GM10847 (cell line): ENCODE data around the gene NONO.

Source experiments
- POLR2A ChIP-seq: IDR thresholded peaks from 2 replicates; pipeline ENCODE4 v1.6.1; 2011; ENCODE audit not compliant: insufficient read length; ENCODE audit errors: extremely low read depth

NONO gene

DNA sequence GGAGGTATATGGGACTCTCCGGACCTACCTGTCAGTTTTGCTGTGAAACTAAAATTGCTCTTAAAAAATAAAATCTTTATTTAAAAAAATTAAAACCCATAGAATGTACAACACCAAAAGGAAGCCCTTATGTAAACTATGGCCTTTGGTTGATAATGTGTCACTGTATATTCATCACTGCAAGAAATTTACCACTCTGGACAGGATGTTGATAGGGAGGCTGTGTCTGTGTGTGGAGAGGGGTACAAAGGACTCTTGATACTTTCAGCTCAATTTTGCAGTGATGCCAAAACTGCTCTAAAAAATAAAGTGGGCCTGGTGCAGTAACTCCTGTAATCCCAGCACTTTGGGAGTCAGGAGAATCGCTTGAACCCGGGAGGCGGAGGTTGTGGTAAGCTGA, 26.6 kb upstream of the NONO start:
- no peak for TF ChIP-seq POLR2A

GRCh38 chrX:71269801-71270395, 13.5 kb upstream of the NONO start:
- TF ChIP-seq POLR2A, result no peak

DNA sequence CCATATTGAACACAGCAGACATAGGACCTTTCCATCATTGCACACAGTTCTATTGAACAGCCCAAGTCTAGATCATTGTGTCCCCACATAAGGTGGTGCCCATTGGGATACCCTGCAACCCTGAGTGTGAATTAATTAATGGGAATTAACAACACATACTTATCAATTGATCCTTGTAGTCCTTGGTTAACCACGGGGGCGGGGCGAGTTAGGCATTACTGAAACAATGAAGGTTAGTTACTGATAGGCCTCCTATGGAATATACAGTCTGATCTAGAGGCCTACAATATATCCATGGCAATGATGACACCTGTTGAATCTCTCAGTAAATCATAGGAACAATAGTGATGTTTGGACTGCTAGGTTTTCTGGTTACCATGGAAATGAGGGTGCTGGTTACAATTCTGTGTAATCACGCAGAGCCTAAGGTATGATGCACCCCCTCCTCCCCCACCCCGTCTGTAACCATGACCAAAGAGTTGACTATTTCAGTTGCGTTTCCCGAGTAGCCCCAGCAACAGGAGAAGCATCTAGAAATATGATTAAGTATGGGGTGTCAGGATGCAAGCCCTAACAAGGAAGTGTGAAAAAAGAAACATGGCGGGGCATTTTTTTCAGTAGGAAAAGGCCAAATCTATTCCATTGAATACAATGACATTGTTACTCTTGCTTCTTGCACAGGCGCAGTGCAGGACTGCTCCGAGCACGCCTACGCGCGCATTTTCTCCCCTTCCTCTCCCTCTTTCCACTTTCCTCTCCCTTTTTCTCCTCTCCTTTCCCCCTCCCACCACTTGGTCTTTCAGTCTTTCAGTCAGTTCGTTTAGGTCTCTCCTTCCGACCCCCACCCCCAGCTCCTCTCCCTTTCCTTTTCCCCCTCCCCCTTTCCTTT, 677 bp upstream of the NONO start:
- TF ChIP-seq POLR2A, result no peak

DNA sequence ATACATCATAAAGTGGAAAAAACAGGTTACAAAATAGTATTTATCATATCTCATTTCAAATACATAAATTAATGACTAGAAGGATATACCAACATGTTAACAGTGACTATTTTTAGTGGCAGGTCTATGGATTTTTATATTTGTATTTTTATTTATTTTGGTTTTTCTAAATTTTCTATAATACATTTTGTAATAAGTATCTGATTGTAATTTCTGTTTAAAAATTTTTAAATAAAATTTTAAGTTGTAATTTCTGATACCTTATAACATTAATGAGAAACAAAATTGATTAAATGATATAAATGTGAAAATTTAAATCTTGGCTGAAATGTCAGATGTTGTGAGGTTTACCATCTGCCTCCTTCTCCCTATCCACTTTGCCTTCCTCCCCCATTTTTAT, 2.5 kb downstream of the NONO start:
- no peak for TF ChIP-seq POLR2A

DNA sequence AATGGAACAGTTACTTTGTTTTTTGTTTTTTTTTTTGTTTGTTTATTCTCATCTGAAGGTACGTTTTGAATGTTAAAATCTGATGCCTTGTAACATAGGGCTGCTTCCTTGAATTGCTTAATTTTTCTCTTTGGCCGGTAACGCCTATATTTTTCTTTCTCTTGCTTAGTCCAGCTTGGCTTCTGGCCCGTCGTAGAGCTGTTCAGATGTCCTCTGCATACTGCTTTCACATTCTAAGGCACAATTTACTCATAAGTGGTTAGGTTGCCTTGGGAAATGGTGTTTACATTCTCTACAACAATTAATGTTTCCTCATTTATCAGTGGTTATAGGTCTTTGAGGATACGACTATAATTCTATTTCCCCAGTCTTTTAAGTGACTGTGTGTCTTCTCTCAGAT, 7.9 kb downstream of the NONO start:
- TF ChIP-seq POLR2A, result no peak

DNA sequence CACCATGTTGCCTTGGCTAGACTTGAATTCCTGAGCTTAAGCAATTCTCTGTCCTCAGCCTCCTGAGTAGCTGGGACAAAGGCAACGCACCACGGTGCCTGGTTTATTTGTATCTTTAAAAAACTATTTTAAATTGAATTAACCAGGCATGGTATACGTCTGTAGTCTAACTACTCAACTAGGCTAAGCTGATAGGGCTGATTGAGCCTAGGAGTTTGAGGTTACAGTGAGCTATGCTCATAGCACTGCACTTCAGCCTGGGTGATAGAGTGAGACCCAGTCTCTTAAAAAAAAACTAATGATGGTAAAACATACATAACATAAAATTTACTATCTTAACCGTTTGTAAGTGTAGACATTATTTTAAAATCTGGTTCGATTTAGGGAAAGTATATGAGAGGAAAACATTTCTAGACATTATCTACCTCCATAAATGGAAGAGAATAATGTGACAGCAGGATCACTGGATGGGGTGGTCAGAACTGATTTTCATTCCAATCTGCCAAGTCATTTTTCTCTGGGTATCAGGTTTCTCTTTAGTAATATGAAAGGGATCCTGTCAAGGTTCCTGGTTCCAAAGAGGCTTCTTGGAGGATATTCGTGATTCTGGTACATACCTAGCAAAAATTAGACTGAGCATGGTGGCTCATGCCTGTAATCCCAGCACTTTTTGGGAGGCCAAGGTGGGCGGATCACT, 9.4 kb downstream of the NONO start:
- TF ChIP-seq POLR2A, result no peak

GRCh38 chrX:71296806-71297205, 13.4 kb downstream of the NONO start:
- no peak for TF ChIP-seq POLR2A

DNA sequence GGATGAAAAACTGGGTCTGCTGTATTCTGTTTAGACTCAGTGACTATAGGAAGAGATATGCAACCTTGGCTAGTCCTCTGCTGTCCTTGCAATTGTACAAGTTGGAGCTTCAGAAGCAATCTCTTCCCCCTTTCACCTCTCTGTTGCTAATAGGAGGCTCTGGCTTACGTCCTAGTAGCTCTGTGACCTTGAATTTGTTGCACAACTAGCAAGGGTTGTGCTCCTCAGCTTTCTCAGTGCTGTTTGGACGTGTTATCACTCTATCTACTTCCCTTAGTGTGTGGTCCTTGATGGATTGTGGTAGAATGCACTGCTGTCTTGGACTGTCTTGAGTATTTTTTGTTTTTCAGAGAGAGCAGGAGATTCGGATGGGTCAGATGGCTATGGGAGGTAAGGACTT, 14.7 kb downstream of the NONO start:
- no peak for TF ChIP-seq POLR2A

- no peak for TF ChIP-seq POLR2A
Observed at GRCh38 chrX:71301195-71301924, 17.9 kb downstream of the NONO start, which contains the start of gene ITGB1BP2. Gene ITGB1BP2 (plus strand): TSS chrX:71301750. CDS start chrX:71301807, 57 bp downstream.

DNA sequence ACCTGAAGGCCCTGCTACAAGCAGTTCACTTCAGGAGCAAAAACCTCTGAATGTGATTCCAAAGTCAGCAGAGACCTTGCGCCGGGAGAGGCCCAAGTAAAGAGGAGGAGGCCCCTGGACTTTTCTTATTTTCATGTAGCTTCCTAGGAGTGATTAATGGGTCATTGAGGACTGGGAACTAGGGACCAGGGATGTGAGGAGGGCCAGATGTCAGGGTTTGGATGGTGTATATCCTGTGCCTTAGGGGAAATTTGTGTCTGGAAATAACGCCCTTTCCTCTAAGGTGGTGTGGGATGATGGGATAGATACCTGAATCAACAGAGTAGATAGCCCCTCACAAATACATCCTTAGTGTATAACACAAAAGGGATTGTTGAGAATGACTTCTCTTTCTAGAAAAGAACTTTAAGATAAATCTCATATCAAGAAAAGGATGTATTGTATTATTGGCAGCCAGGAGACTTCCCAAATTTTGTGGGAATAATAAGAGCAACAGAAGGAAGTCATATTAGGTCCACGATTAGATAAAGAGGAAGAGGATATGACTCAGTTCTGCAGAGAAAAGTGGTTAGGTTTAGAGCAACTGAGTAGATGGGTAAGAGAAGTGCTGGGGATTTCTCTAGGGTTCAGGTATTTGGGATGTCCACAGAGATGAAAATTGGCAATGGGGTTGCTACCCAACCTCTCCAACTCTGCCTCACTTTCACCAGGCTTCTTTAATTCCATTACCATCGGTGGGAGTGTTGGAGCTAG, 19.2 kb downstream of the NONO start:
- TF ChIP-seq POLR2A, result no peak

DNA sequence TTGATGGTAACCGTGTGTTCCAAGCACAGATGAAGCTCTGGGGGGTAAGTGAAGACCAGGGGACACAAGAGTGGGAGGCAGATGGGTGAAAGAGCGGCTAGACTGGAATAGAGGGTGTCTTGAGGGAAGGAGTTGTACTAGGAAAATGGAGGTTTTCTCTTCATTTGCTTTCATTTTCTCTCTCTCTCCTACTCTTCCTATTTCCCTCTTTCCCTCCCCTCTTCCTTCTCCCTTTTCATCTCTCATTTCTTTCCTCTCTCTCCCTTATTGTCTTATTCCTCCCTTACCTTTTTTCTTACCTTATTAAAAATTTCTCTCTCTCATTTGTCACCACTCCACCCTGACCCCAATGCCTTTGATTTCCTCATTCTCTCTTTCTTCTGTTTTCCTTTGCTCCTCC, 21.1 kb downstream of the NONO start:
- TF ChIP-seq POLR2A, result no peak

- TF ChIP-seq POLR2A, result no peak
Observed at GRCh38 chrX:71315917-71316316, 32.5 kb downstream of the NONO start.

DNA sequence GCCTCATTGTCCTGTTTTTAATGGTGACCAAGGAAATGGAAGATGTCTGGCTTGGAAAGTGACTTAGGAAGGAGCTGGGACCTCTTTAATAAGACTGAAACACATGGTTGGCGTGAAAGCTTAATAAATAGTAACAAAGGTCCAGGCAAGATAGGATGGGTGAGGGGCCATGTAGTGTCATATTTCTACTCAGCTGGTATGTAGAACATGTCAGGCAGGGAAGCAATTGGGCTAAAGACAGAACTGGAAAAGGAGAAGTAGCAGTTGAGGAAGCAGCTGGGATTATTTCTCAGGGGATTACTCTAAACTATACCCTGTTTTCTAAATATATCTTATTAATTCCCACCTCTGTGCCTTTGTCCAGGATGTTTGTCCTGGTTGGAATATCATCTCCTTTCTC, 36.7 kb downstream of the NONO start:
- no peak for TF ChIP-seq POLR2A

- no peak for TF ChIP-seq POLR2A
Observed at GRCh38 chrX:71321731-71322130, 38.3 kb downstream of the NONO start.

DNA sequence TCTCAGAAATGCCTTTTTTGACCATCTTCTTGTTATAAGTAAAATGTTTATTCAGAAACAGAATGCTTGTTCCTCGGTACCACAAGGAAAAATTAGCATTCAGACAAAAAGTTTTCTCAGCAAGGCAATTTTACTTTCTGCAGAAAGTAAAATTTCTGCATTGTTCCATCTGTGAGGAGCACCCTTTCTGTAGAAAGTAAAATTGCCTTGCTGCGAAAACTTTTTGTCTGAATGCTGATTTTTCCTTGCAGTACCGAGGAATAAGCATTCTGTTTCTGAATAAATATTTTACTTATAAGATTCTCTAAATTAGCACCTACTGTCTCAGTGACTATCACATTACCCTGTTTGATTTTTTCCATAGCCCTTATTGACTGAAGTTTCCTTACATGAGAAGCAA, 43.0 kb downstream of the NONO start:
- no peak for TF ChIP-seq POLR2A
